ENCODE results near the gene FAM181A.

The FAM181A gene

DNA sequence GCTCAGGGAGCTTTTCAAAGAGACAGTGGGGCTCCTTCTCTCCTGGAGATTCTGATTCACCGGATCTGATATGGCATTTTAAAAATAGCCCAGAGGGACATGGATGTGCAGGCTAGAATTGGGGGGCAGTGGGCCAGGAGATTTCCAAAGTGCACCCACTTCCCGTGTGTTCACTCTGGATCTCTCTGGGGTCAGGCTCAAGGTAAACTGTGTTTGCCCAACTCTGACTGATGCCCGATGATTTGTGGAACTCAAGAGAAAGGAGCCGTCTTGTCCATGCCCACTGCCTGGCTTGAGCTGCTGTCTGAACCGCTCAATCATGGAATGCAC lies 17.9 kb downstream of the FAM181A start:
- TF ChIP-seq GATA3 (IDR thresholded peaks at IDR 0.05; ENCODE audit: low read depth, low read length) (no peak), GATA2 (IDR thresholded peaks at IDR 0.05; ENCODE audit: low read depth, low read length) (no peak)

DNA sequence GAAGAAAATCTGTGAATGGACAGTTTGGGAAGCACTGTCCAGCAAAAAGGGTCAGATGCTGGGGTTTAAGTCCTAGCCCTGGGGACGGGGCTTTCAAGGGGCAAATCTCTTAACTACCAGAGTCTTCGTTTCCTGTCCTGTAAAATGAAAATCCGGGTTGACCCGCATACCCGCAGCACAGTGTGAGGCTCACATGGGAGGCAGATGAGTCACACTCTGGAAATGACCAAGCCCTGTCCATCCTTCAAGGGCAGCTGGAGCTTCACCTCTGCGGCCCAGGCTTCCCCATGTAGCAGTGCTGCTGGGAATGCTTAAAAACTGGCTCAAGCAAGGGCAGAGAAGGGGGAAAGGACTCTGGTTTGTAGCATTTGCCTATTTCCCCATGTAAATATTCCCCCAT lies 19.0 kb downstream of the FAM181A start:
- TF ChIP-seq GATA3 (IDR thresholded peaks at IDR 0.05; ENCODE audit: low read depth, low read length) (no peak), GATA2 (IDR thresholded peaks at IDR 0.05; ENCODE audit: low read depth, low read length) (no peak)

DNA sequence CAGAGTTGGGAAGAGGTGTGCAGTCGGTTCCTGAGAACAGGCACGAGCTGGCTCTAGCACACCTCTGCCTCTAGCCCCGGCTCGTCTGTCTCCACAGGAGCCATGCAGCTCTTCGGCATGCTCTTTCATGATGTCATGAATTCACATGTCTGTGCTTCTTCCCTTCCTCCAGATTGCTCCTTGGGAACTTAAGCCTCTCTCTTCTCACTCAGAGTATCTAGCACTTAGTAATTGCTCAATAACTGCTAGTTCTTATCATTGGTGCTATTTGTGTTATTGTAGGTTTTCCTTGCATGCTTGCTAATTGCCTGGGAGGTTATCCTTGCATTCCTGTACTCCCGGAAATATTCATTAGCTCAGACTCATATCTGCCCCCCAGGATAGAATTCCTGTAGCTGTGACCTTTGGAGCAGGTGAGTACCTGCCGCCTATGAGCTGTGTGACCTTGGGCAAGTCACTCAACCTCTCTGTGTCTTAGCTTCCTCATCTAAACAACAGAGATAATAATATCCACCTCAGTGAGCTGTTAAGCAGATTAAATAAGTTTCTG lies 19.5 kb downstream of the FAM181A start:
- no peak for TF ChIP-seq GATA2 (IDR thresholded peaks at IDR 0.05; ENCODE audit: low read depth, low read length)
- no peak for TF ChIP-seq GATA3 (IDR thresholded peaks at IDR 0.05; ENCODE audit: low read depth, low read length)

DNA sequence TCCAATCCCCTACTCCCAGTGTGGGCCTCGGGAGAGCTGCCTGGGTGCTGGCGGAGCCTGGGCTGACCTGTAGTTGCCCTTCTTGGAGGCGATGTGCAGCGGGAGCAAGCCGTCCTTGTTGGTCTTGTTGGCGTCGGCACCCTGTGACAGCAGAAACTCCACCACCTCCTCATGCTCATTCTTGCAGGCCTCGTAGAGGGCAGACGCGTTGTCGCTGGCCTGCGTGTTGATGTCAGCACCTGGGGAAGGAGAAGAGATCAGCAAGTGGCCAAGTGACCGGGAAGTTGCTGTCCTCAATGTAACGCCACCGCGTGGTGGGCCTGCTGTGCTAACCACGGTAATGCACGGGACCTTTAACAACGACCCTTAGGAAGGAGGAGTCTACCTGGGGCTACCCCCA lies 20.1 kb downstream of the FAM181A start:
- TF ChIP-seq GATA3 (IDR thresholded peaks at IDR 0.05; ENCODE audit: low read depth, low read length): no peak
- TF ChIP-seq GATA2 (IDR thresholded peaks at IDR 0.05; ENCODE audit: low read depth, low read length): no peak

DNA sequence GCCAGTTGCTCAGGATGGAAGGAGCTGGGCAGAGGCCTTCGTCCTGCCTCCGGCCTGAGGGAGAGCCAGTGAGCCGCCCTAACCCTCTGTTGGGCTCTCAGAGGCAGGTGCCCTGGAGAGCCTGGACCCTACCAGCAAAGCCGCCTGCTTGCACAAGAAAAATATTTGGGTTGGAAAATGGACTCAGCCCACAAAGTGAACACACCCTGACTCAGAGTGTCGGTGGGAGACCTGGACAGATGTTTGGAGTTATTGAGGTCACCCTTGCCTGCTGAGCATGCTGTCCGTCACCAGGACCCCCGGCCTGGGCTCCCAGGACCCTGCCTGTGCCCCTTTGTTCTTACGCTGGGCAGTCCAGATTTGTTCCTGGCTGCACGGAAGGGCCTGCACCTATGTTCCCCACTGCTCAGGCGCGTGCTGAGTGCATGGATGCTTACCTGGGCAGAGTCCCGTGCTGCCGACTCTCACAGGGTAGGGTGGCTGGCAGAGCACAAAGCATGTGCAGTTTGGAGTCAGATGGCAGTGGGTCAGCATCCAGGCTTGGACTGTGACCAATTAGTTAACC lies 22.4 kb downstream of the FAM181A start:
- TF ChIP-seq GATA3 (IDR thresholded peaks at IDR 0.05; ENCODE audit: low read depth, low read length) (no peak), GATA2 (IDR thresholded peaks at IDR 0.05; ENCODE audit: low read depth, low read length) (no peak)

DNA sequence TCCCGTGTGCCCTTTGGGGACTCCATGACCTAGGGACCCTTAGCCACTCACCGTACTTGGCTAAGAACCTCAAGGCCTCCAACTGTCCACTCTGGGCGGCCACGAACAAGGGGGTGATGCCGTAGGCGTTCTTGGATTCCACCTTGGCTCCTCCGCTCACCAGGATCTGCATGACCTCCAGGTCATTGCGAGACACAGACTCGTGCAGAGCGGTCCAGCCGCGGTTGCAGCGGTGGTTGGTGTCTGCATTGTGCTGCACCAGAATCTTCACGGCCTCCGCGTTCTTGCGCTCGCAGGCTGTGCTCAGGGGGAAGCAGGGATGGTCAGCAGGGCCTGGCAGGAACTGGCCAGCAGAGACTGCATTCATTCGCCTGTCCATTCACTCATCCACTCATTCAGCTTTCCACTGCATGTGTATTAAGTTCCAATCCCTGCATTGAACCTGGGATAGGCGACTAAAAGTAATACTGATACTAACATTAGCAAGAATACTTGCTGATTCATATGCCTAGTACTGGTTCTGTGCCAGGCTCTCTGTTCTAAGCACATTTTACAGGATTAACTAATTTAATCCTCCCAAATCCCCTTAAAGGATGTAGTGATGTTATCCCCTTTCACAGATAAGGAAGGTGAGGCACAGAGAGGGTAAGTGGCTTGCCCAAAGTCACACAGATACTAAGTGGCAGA lies 23.9 kb downstream of the FAM181A start:
- TF ChIP-seq GATA3 (IDR thresholded peaks at IDR 0.05; ENCODE audit: low read depth, low read length) (no peak), GATA2 (IDR thresholded peaks at IDR 0.05; ENCODE audit: low read depth, low read length) (no peak)

DNA sequence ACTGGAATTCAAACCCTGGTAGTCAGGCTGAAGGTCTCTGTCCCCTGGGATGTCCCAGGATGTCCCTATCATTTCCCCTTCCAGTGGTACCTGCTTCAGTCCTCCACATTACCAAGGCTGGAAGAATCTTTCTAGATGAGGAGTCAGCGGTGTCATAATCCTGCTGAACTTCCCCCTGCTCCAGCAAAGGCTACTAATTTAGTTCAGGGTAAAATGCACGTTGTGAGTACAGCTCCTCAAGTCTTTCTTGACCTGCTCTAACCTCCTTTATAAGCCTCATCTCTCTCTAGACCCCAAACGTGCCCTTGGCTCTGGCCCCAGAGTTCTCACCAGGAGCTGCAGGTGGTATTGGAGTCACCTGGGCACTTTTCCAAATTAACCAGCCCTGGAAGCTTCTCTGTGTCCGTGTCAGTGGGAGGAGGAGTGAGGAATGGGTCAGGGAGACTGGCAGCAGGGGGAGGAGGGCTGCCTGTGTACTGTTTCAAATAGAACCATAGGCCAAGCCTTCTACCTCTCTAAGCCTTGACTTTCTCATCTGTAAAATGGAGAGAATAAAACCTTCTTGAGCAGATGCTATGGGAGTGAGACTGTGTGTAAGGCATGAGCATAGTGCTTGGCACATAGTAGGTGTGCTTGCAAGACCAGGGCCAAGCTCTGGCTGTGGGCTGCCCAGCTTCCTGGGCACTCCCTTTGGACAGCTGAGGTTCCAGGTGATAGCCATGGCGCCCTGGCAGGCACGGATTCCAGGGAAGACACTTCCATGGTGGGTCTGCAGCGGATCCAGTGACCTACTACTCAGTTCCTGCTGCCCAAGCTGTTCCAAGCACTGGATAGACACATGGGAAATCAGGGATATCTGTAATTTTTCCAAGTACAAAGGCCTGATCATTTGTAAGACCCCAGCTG lies 24.7 kb downstream of the FAM181A start:
- no peak for TF ChIP-seq GATA3 (IDR thresholded peaks at IDR 0.05; ENCODE audit: low read depth, low read length)
- no peak for TF ChIP-seq GATA2 (IDR thresholded peaks at IDR 0.05; ENCODE audit: low read depth, low read length)

DNA sequence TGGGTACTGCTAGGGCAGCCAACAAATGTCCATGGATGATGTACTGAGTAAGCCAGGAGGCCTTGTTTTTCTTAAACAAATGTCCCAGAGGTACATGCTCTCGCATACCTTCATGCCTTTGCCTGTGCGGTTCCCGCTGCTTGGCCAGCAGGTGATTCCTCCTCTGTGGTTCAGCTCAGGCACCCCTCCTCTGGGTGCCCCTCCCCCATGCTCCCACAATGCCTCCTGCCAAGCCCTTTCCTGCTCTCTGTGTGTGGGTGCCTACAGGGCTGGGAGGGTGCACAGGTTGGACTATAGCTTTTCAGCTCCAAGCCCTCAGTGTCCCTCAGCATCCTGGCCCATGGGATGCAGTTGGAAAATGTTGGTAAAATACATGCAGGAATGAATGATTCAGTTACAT lies 25.7 kb downstream of the FAM181A start:
- no peak for TF ChIP-seq GATA3 (IDR thresholded peaks at IDR 0.05; ENCODE audit: low read depth, low read length)
- no peak for TF ChIP-seq GATA2 (IDR thresholded peaks at IDR 0.05; ENCODE audit: low read depth, low read length)

DNA sequence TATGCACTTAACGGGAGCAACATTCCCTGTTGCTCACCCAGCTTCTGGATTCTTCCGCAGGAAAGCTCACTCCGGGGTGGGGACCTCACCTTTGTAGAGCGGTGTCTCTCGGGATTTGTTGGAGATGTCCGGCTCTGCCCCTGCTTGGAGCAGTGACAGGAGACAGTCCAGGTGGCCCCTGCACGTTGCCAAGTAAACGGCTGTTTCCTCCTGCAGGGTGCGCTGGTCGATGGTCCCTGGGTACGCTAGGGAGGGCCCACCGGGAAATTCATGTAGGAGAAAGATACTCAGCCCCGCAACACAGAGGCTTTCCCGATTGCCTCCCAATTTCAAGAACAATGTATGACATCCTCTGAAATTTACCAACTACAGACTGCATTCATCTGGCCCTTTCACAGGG lies 26.1 kb downstream of the FAM181A start:
- TF ChIP-seq GATA3 (IDR thresholded peaks at IDR 0.05; ENCODE audit: low read depth, low read length): no peak
- no peak for TF ChIP-seq GATA2 (IDR thresholded peaks at IDR 0.05; ENCODE audit: low read depth, low read length)

DNA sequence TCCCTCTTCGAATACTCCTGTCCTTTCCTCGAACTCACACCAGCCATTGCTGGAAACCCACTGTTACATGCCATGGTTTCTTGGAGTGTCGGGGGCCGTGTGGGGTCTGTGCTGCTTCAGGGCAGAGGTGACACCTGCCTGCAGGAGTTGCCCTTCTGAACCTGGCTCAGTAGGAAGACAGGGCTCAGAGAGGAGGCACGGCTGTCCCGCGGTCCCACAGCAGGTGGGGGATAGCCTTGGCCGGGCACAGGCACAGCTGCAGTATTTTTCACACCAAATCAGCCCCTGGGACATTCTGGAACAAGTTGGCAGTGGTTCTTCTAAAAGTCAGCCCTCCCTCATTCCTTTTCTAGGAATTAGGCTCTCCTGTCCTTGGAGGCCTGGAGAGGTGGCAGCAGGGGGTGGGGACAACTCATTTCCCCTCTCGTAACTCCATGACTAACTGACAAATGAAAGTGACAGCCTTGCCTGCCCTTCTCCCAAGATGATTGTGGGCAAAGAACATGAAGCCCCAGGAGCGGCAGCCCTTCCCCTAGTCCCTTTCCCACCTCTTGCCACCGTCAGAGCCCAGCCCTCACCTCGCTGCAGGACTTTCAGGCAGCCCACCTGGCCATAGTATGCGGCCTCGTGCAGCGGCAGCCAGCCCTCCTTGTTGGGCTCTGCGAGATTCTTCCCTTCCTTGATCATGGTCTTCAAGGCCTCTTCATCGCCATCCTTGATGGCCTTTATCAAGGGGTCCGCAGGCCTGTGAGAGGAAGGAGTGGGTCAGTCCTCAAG lies 26.8 kb downstream of the FAM181A start:
- TF ChIP-seq GATA2 (IDR thresholded peaks at IDR 0.05; ENCODE audit: low read depth, low read length) (no peak), GATA3 (IDR thresholded peaks at IDR 0.05; ENCODE audit: low read depth, low read length) (no peak)

DNA sequence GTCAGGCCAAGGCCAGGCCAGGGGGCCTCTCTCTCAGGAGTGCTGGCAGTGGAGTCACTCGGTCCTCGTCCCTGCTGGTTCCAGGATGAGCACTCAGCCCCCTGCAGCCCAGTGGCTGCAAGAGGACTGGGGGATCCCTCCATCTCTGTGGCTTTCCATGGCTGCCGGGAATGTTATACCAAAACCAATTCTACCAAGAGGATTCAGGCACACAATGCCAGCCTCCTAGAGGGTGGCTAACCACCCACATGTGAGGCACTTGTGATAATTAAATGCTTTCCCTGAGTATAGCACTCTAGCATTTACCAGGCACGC lies 27.3 kb downstream of the FAM181A start:
- TF ChIP-seq GATA3 (IDR thresholded peaks at IDR 0.05; ENCODE audit: low read depth, low read length): no peak

DNA sequence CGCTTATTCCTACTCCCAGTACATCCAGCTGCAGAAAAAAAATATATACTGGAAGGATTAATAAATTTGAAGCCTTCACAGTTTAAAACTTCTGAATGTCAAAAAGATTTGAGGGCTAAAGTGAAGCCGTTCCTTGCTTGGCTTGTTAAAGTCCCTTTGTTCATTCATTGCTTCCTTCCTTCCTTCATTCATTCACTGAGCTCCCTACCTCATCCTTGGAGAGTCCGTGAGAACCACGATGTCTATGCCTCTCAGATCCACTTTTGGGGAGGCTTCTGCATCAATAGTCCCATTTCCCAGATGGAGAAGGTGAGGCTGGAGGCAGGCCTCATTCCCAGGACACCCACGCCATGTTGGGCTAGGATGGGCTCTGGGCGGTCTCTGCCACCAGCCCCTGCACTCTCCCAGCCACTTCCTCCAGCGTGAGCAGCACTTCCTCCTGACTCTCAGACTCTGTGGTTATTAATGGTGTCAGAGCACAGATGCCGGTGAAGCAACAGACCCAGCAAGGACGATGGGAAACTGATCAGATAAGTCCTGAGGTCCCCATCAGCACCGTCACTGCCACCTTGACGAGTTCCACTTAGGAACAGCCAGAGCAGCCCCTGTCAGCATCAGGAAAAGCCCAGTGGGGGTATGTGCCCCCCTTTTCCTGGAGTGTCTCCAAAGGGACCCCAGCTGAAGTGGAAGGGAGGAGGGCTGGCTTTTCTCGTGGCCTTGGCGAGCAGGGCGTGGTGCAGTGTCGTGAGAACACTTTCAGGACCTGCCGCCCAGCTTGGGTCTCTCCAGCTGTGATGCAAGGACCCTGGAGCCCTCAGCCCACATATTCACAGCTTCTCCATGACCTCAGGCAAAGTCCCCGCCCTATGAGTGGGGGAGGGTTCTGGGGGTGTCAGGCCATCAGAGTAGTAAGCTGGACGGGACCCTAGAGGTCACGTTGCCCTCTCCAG lies 28.0 kb downstream of the FAM181A start:
- TF ChIP-seq GATA3 (IDR thresholded peaks at IDR 0.05; ENCODE audit: low read depth, low read length) (no peak), GATA2 (IDR thresholded peaks at IDR 0.05; ENCODE audit: low read depth, low read length) (no peak)

DNA sequence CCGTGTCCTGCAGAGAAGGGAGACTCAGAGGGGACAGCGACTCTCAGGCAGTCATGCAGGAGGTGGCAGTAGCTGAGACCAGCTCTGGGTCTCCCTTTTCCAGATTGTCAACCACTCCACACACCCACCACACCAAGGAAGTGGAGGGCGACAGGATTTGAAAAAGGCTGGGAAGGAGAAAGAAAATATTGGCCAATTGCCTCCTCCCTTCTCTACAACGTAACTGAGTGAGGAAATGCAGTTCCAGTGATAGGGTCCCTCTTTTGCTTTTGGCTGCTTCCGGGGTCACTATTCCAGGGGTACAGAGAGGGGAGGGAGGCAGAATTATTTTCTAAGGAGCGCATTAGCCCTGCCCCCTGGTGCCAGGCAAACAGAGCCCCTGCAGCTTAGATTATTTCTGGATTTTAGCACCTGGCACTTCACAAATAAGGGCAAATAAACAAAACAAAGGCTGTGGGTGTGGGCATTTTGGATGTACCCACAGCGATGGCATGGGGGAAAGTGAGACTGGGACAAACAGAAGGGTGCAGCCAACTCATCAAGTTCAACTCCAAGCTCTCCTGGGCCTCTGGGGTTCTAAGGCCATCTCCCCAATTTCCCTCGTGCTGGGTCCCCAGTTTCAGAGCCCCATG lies 28.8 kb downstream of the FAM181A start:
- TF ChIP-seq GATA2 (IDR thresholded peaks at IDR 0.05; ENCODE audit: low read depth, low read length) (no peak), GATA3 (IDR thresholded peaks at IDR 0.05; ENCODE audit: low read depth, low read length) (no peak)
